H9 (cell line): ENCODE measurements around the gene HS3ST2. TPM values are rescaled to one million over a fixed set of nuclear protein-coding genes. Genes with fewer than 3 reads are reported as not detected.

Source experiments
- DNase-seq: peaks from one replicate; pipeline ENCODE4 v3.0.0-alpha.2; 2017
- H2AFZ ChIP-seq: one replicate; pipeline ENCODE4 v1.6.1; 2013; ENCODE audit warnings: mild to moderate bottlenecking, low read length, control low read depth, moderate library complexity
- H2AK5ac ChIP-seq: 2 replicates; pipeline ENCODE4 v1.6.1; 2013; ENCODE audit warnings: low read length, control low read depth, mixed read lengths; ENCODE audit not compliant: insufficient read length
- H2BK120ac ChIP-seq: one replicate; pipeline ENCODE4 v1.6.1; 2013; ENCODE audit warnings: low read depth, mild to moderate bottlenecking, low read length, control low read depth, inconsistent platforms; ENCODE audit not compliant: poor library complexity, severe bottlenecking
- H2BK12ac ChIP-seq: 2 replicates; pipeline ENCODE4 v1.6.1; 2013; ENCODE audit warnings: low read length, control low read depth, mixed read lengths, low read depth; ENCODE audit not compliant: insufficient read length
- H2BK15ac ChIP-seq: 2 replicates; pipeline ENCODE4 v1.6.1; 2013; ENCODE audit warnings: low read depth, low read length, control low read depth
- H2BK20ac ChIP-seq: one replicate; pipeline ENCODE4 v1.6.1; 2013; ENCODE audit warnings: low read depth, mild to moderate bottlenecking, low read length, control low read depth, inconsistent platforms; ENCODE audit not compliant: poor library complexity, severe bottlenecking
- H2BK5ac ChIP-seq: 2 replicates; pipeline ENCODE4 v1.6.1; 2013; ENCODE audit warnings: low read length, control low read depth, mixed read lengths; ENCODE audit not compliant: insufficient read length
- H3K14ac ChIP-seq: 2 replicates; pipeline ENCODE4 v1.6.1; 2013; ENCODE audit warnings: low read length, control low read depth; ENCODE audit not compliant: insufficient read depth
- H3K18ac ChIP-seq: 2 replicates; pipeline ENCODE4 v1.6.1; 2013; ENCODE audit warnings: low read depth, mild to moderate bottlenecking, mixed read lengths, low read length, control low read depth; ENCODE audit not compliant: insufficient read length
- H3K23ac ChIP-seq: 2 replicates; pipeline ENCODE4 v1.6.1; 2013; ENCODE audit warnings: low read length, control low read depth, mixed read lengths, low read depth; ENCODE audit not compliant: insufficient read length
- H3K23me2 ChIP-seq: 2 replicates; pipeline ENCODE4 v1.6.1; 2013; ENCODE audit warnings: low read depth, mild to moderate bottlenecking, mixed read lengths, low read length, control low read depth; ENCODE audit not compliant: insufficient read length, poor library complexity, severe bottlenecking
- H3K27ac ChIP-seq: 2 replicates; pipeline ENCODE4 v1.5.1; 2013; ENCODE audit warnings: low read length, control low read depth, mixed read lengths, low read depth; ENCODE audit not compliant: insufficient read length
- H3K27me3 ChIP-seq: 2 replicates; pipeline ENCODE4 v1.6.1; 2013; ENCODE audit warnings: low read length, control low read depth, inconsistent platforms; ENCODE audit not compliant: insufficient read depth
- H3K4ac ChIP-seq: 2 replicates; pipeline ENCODE4 v1.6.1; 2013; ENCODE audit warnings: low read depth, mild to moderate bottlenecking, control low read depth, inconsistent platforms, low read length, moderate library complexity
- H3K4me1 ChIP-seq: 2 replicates; pipeline ENCODE4 v1.6.1; 2013; ENCODE audit warnings: low read length, control low read depth, inconsistent platforms; ENCODE audit not compliant: insufficient read depth
- H3K4me2 ChIP-seq: 2 replicates; pipeline ENCODE4 v1.6.1; 2013; ENCODE audit warnings: low read length, control low read depth, mixed read lengths; ENCODE audit not compliant: insufficient read length, insufficient read depth
- H3K56ac ChIP-seq: 2 replicates; pipeline ENCODE4 v1.6.1; 2013; ENCODE audit warnings: low read depth, mild to moderate bottlenecking, mixed read lengths, low read length, control low read depth; ENCODE audit not compliant: insufficient read length
- H3K79me1 ChIP-seq: 2 replicates; pipeline ENCODE4 v1.6.1; 2013; ENCODE audit warnings: low read depth, mild to moderate bottlenecking, moderate library complexity, low read length, control low read depth, inconsistent platforms; ENCODE audit not compliant: insufficient read depth, poor library complexity, severe bottlenecking
- H3K79me2 ChIP-seq: 2 replicates; pipeline ENCODE4 v1.6.1; 2013; ENCODE audit warnings: low read length, control low read depth, inconsistent platforms; ENCODE audit not compliant: insufficient read depth
- H3K9ac ChIP-seq: 2 replicates; pipeline ENCODE4 v1.6.1; 2013; ENCODE audit warnings: low read length, control low read depth, mixed read lengths; ENCODE audit not compliant: insufficient read length; ENCODE audit errors: extremely low read depth
- H3K9me3 ChIP-seq: one replicate; pipeline ENCODE4 v1.6.1; 2013; ENCODE audit warnings: low read depth, low read length, inconsistent platforms; ENCODE audit not compliant: control insufficient read depth
- H3T11ph ChIP-seq: one replicate; pipeline ENCODE4 v1.6.1; 2013; ENCODE audit warnings: mild to moderate bottlenecking, low read length, control low read depth, inconsistent platforms
- H4K20me1 ChIP-seq: one replicate; pipeline ENCODE4 v1.6.1; 2013; ENCODE audit not compliant: control insufficient read depth, insufficient read length, insufficient read depth
- H4K5ac ChIP-seq: 2 replicates; pipeline ENCODE4 v1.6.1; 2013; ENCODE audit warnings: low read depth, mild to moderate bottlenecking, mixed read lengths, low read length, control low read depth; ENCODE audit not compliant: insufficient read length
- H4K8ac ChIP-seq: replicated peaks from 2 replicates; pipeline ENCODE4 v1.6.1; 2013; ENCODE audit warnings: low read length, control low read depth, mixed read lengths, low read depth; ENCODE audit not compliant: insufficient read length
- H4K91ac ChIP-seq: 2 replicates; pipeline ENCODE4 v1.6.1; 2013; ENCODE audit warnings: low read depth, mild to moderate bottlenecking, moderate library complexity, mixed read lengths, low read length, control low read depth; ENCODE audit not compliant: insufficient read length
- H3K27ac Mint-ChIP-seq, 3 experiments: 2 replicates in 2 of 3; 3 replicates in 1 of 3; pipeline ENCODE4 v1.8.0; 2020 to 2021; ENCODE audit warnings: mixed read lengths in 3 of 3, mild to moderate bottlenecking in 1 of 3, moderate library complexity in 1 of 3
- H3K27me3 Mint-ChIP-seq: 2 replicates; pipeline ENCODE4 v1.8.0; 2021; ENCODE audit warnings: low read depth, mild to moderate bottlenecking, moderate library complexity, mixed read lengths
- H3K36me3 Mint-ChIP-seq, 3 experiments: 2 replicates in 2 of 3; 3 replicates in 1 of 3; pipeline ENCODE4 v1.8.0; 2020 to 2021; ENCODE audit warnings: low read depth in 3 of 3, mixed read lengths in 3 of 3; ENCODE audit not compliant: insufficient read depth in 1 of 3
- H3K4me1 Mint-ChIP-seq, 2 experiments: 2 replicates each; pipeline ENCODE4 v1.8.0; 2020; ENCODE audit warnings: mixed read lengths in 2 of 2
- H3K4me3 Mint-ChIP-seq, 2 experiments: 2 replicates in 1 of 2; 3 replicates in 1 of 2; pipeline ENCODE4 v1.8.0; 2020 to 2021; ENCODE audit warnings: mild to moderate bottlenecking in 2 of 2, mixed read lengths in 2 of 2, moderate library complexity in 1 of 2
- H3K9me3 Mint-ChIP-seq, 2 experiments: 2 replicates in 1 of 2; 3 replicates in 1 of 2; pipeline ENCODE4 v1.8.0; 2020; ENCODE audit warnings: mild to moderate bottlenecking in 2 of 2, mixed read lengths in 2 of 2, moderate library complexity in 1 of 2
- WGBS: extraction: QIAGEN DNeasy Blood & Tissue Kit; methylation state at CpG from one replicate; pipeline ENCODE4 v1.1.7; 2013; ENCODE audit warnings: missing lambda C conversion rate, low lambda C conversion rate, mixed read lengths; ENCODE audit not compliant: insufficient read length; ENCODE audit errors: extremely low coverage; 5-methylcytosine and 5-hydroxymethylcytosine counted together
- total RNA-seq: library from RNA; stranded (reverse); gene quantifications from 2 replicates; pipeline ENCODE4 v1.2.1, GENCODE V29; 2021
- TF ChIP-seq, protein P1 (sequence below): fragments of 200-600 bp; sonication (generic); conservative IDR thresholded peaks from 3 replicates; pipeline ENCODE4 v1.8.0; 2021; ENCODE audit warnings: antibody characterized with exemption, mild to moderate bottlenecking

HS3ST2 gene
- total RNA-seq, 1 experiment from 2014 or later = 3.1 TPM

DNA sequence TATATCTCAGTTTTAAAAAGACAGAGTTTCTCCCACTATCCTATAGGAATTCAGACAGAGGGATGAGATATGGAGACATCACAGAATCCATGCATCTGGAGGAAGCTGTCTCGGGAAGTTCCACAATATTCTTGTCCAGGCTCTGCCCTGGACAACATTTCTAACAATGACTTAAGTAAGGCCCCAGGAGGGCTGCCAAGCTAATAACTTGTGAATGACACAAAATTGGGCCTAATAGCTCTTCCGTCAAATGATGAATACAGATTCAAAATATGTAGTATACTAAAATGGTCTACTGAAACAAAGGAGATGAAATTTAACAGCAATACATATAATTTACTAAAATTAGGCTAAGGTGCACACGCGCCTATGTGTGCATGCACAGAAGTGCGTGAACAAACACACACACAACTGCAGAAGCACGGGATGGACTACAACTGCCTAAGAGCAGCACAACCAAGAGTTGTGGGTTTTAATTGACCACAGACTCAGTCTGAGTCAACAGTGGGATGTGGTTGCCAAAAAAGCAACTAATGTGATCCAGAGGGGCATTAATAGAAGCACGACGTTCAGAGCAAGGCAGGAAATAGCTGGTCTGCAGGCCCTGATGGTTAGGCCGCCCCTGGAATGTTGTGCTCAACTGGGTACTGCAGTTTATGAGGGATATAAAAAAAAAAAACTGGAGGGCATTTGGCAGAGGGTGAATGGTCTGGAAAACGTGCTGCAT is 26.3 kb upstream of the HS3ST2 start:
- H3K27me3 Mint-ChIP-seq = no peaks in the 10 kb centered on the region
- no peak overlapping the region for H2AFZ ChIP-seq

More for the DNA sequence above, 26.3 kb upstream of the HS3ST2 start:
- Histone ChIP-seq H4K5ac (no peak overlapping the region), H2BK15ac (no peak overlapping the region), H4K8ac (no peak overlapping the region), H3K79me2 (no peaks in the 10 kb centered on the region), H2AK5ac (no peak overlapping the region), H4K20me1 (no peaks in the 10 kb centered on the region), H3K14ac (no peak overlapping the region), H3K23me2 (no peaks in the 10 kb centered on the region), H3K9me3 (no peaks in the 10 kb centered on the region), H3K27ac (no peak overlapping the region), H2BK120ac (no peak overlapping the region), H2BK5ac (no peak overlapping the region), H3K18ac (no peak overlapping the region), H3T11ph (no peak overlapping the region), H2BK12ac (no peak overlapping the region), H2BK20ac (no peak overlapping the region), H3K56ac (no peak overlapping the region), H3K4me2 (no peak overlapping the region), H3K9ac (no peak overlapping the region), H3K79me1 (no peaks in the 10 kb centered on the region), H3K27me3 (no peaks in the 10 kb centered on the region), H4K91ac (no peak overlapping the region), H3K4ac (no peak overlapping the region), H3K4me1 (no peaks in the 10 kb centered on the region), H3K23ac (no peak overlapping the region)
- H3K4me1 Mint-ChIP-seq = peaks cover 10 to 13% of the 10 kb centered on the region in 2 experiments
- H3K9me3 Mint-ChIP-seq = peaks cover 0 to 2% of the 10 kb centered on the region in 2 experiments; a peak in 2 of 5 replicates
- no CpG with 5 or more reads among the region's 10 CpGs for WGBS
- H3K4me3 Mint-ChIP-seq = no peak overlapping the region
- TF ChIP-seq, protein P1, sequence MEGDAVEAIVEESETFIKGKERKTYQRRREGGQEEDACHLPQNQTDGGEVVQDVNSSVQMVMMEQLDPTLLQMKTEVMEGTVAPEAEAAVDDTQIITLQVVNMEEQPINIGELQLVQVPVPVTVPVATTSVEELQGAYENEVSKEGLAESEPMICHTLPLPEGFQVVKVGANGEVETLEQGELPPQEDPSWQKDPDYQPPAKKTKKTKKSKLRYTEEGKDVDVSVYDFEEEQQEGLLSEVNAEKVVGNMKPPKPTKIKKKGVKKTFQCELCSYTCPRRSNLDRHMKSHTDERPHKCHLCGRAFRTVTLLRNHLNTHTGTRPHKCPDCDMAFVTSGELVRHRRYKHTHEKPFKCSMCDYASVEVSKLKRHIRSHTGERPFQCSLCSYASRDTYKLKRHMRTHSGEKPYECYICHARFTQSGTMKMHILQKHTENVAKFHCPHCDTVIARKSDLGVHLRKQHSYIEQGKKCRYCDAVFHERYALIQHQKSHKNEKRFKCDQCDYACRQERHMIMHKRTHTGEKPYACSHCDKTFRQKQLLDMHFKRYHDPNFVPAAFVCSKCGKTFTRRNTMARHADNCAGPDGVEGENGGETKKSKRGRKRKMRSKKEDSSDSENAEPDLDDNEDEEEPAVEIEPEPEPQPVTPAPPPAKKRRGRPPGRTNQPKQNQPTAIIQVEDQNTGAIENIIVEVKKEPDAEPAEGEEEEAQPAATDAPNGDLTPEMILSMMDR = no peak
- peak overlapping the region in 1 of 3 experiments; percentile 69; a peak in 1 of 7 replicates for H3K27ac Mint-ChIP-seq
- no peaks in the 10 kb centered on the region for H3K36me3 Mint-ChIP-seq
- DNase-seq = no peak
